ENCODE data around the gene KLF12.

The KLF12 gene

DNA sequence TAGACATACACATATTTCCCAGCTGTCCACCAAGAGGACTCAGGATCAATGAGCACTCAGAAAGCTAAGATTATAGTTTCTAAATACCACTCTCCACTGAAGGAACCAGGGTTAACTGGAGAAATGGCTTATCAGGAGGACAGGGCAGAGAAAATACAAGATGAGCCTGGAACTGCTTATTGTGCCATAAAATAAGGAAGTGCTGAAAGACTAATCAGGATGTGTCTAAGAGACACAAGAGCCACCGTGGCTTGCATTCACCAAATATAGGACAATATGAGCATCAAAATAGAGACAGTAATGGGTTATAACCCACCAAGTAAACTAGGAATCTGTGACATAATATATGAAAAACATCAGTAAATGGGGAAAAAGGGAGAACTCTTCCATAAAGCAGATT lies 32.8 kb downstream of the KLF12 start:
- no peak for DNase-seq

DNA sequence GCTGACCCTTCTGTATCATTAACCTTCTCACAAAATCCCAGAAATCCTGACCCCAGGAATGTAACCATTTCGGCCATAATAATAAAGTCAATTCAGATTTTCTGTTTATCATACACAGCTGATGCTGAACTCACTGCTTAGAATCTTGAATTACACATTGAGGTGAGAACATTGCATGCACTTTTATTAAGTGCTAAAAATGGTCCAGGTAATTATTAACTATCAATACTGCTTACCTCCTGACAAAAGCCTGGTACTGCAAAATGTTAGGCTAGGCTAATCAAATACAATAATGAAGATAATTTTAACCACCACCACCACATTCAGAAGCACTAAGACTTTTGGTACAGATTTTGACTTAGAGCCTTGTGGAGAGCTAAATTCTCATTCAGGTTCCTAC lies 36.1 kb downstream of the KLF12 start:
- no peak for DNase-seq

DNA sequence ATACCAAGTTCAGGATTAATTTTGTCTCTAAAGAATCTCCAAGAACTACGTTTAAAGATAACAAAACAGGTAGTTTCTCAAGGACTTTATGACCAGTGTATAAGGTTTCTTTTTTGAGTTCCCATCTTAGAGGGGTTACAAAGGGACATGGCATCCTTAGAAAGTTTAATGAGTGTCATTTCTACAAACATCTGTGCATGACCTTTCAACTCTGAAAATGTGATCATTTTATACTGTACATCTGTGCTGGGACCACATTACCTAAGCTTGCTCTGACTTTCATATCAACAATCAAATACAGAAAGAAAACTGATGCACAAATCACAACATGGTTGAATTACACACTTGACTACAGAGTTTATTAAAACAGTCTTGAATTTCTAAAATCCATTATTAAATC lies 37.1 kb downstream of the KLF12 start:
- DNase-seq: no peak

DNA sequence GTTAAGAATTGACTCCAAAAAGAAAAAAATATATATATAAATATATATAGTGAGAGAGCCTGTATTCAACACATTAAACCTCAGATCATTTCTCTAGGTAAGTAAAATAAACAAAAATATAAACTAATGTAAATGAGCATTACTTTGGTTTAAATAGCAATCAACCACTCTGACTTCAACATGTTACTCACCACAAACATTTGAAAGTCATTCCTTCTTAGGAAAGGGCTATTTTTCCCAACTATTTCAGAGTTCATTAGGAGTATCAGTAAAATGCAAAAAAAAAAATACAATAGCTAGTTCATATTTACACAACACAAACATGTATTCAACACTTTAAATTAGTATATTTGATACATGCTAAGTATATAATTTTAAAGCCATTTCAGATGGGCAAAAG lies 40.5 kb downstream of the KLF12 start:
- no peak for DNase-seq

DNA sequence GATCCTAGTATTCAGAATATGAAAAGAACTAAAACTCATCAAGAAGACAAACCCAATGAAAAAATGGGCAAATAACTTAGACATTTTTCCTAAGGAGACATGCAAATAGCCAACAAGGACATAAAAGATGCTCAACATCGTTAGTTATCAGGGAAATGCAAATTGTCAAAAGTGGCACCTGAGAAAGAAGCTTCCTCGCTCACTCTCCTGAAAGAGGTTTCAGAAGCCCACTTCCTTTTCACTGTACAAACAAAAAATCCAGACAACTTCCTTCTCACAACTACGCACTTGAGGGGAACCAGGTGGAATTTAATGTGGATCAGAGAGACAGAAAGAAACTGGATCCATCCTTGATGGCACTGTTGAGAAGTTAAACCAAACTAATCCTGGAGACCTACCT lies 41.5 kb downstream of the KLF12 start:
- no peak for DNase-seq

DNA sequence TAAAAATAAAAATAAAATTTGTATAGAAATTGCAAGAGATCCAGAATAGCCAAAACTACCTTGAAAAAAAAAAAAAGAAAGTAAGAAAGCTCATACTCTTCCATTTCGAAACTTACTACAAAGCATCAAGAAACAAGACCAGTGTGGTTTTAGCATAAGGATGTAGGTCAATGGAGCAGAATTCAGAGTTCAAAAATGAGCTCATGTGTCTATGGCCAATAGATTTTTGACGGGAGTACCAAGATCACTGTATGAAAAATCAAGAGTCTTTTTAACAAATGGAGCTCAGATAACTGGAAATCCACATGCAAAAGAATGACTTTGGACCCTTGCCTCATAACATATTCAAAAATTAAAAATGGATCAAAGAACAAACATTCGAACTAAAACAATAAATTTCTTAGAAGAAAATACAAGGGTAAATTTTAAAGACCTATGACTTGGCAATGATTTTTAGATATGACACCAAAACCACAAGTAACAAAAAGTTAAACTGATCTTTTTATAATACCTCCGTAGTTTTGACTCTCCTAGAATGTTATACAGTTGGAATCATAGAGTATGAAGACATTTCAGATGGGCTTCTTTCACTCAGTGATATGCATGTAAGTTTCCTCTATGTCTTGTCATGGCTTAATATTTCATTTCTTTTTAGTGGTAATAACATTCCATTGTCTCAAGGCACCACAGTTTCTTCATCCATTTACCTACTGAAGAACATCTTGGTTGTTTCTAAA lies 43.2 kb downstream of the KLF12 start:
- no peak for DNase-seq

DNA sequence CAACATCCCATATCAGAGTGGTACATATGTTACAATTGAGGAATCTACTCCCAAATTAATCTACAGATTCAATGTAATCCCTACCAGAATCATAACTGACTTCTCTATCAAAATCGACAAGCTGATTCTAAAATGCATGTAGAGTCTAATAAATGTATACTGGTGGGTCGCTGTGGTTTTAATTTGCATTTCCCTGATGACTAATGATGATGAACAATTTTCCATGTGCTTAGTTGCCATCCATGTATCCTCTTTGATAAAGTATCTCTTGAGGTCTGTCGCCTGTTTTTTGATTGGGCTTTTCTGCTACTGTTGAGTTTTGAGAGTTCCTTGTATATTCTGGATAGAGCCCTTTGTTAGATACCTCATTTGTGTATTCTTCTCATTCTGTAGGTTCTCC lies 43.8 kb downstream of the KLF12 start:
- no peak for DNase-seq

DNA sequence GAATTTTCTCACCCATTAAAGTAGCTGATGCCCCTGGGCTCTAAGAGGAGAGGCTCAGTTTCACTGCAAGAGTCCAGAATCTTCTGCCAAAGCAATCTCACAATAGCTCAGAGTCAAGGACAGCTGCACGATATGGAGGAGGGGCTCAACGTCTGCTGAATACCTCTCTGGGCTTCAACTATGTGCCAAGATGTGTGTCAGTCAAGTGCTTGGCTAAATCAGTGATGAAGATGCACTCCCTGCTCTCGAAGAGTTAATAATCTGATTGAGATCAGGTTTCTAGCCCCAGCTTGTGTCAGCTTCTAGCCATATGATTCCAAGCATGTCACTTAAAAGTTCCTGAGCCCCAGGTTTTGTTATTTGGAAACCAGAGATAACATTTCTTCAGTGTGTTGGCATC lies 46.8 kb downstream of the KLF12 start:
- no peak for DNase-seq
